ENCODE data around the gene GPX7. TPM values are rescaled to one million over a fixed set of nuclear protein-coding genes. Genes with fewer than 3 reads are reported as not detected.

The GPX7 gene
- 4.5 and 4.6 TPM in 2 replicates for polyA plus RNA-seq

GRCh38 chr1:52601991-52602855 is at the start of gene GPX7:
Gene GPX7, plus strand, starts transcription at chr1:52602371. Its CDS starts 39 bp downstream, at chr1:52602410.

DNA sequence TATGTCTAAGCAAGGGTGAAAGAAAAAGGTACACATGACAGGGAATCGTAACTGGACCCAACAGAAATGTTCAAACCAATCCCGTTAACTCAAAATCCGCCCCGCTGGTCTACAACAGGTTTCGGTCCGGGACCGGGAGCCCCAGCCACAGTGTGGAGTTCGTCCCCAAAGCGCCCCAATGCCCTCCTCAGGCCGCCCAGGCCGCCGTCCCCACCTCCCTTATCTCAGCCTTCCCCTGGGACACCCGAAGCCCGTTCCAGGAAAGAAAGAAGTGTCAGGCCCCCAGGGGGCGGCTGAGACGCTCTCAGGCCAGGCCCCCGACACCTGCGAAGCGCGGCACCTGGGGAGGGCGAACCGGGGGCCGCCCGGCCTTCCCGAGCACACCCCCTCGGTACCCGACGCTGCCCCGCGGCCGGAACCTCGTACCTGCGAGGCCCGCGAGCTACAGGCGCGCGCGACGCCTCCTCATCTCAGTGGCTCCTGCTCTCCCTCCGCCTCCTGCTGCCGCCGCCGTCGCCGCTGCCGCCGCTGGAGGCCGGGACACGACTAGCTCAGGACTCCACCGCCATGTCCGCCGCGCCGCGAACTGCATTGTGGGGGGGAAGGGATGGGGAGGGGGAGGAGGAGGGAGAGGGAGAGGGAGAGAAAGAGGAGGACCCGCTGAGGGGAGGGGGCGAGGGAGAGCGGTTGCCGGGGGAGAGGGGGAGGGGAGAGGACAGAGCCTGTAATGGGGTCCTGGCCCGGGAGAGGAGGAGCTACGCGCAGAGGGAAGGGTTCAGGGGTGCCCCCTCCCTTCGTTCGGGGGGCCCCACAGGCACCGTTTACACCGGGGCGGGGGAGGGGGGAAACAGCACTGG is 49.4 kb upstream of the GPX7 start, which contains the start of gene TUT4:
Gene TUT4, minus strand, starts transcription at position 588 of the 857 bp plus-strand sequence. CDS start 26,812 bp downstream, outside the sequence.

DNA sequence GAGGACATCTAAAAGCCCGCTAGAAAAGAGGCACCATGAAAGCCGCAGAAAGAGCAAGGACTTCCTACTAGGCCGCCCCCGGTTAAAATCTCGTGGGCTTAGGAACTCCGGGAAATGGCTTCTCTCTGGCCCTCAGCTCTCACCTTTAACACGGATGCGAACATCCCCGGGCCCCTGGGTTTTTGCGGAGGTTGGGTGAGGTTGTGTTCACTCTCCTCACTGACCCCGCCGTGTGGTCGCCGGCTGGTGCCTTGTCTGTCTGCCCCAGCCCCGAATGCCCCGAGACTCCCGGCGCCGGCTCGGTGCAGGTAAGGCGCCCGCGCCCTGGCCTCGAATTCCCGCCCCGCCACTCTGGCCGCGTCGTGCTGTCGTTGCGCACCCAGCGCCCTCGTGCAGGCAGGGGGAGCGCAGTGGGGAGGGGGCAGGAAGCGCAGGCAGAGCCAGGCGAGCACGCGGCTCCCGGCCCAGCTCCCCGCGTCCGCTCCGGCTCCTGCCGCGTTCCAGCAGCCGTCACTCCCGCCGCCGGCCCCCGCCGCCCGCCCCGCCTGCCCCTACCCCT is 30.6 kb downstream of the GPX7 start, which contains the start of gene SHISAL2A:
Gene SHISAL2A, plus strand, starts transcription at position 437 of the 559 bp plus-strand sequence. CDS start 326 bp downstream, outside the sequence.

Other genes with a start within 250 kb of the GPX7 start
- 0.92 and 2.0 TPM in 2 replicates for gene CC2D1B, start 236.2 kb upstream of the GPX7 start, polyA plus RNA-seq
- 0.36 TPM in 1 of 2 replicates, not detected in the other for gene ORC1, start 197.9 kb upstream of the GPX7 start, polyA plus RNA-seq
- 25.4 and 36.2 TPM in 2 replicates for gene PRPF38A, start 197.8 kb upstream of the GPX7 start, polyA plus RNA-seq
- 29.9 and 39.4 TPM in 2 replicates for gene TUT4, start 49.3 kb upstream of the GPX7 start, polyA plus RNA-seq
- 1.7 TPM in 1 of 2 replicates, not detected in the other for gene SHISAL2A, start 30.8 kb downstream of the GPX7 start, polyA plus RNA-seq
- gene COA7, start 96.0 kb downstream of the GPX7 start, polyA plus RNA-seq = 6.2 and 7.2 TPM in 2 replicates
- gene ZYG11B, start 124.1 kb downstream of the GPX7 start, polyA plus RNA-seq = 18.8 and 28.2 TPM in 2 replicates
- gene ZYG11A, start 240.4 kb downstream of the GPX7 start, polyA plus RNA-seq = not detected in 2 replicates